ENCODE data around the gene UBL3.

UBL3 gene, protein sequence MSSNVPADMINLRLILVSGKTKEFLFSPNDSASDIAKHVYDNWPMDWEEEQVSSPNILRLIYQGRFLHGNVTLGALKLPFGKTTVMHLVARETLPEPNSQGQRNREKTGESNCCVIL

DNA sequence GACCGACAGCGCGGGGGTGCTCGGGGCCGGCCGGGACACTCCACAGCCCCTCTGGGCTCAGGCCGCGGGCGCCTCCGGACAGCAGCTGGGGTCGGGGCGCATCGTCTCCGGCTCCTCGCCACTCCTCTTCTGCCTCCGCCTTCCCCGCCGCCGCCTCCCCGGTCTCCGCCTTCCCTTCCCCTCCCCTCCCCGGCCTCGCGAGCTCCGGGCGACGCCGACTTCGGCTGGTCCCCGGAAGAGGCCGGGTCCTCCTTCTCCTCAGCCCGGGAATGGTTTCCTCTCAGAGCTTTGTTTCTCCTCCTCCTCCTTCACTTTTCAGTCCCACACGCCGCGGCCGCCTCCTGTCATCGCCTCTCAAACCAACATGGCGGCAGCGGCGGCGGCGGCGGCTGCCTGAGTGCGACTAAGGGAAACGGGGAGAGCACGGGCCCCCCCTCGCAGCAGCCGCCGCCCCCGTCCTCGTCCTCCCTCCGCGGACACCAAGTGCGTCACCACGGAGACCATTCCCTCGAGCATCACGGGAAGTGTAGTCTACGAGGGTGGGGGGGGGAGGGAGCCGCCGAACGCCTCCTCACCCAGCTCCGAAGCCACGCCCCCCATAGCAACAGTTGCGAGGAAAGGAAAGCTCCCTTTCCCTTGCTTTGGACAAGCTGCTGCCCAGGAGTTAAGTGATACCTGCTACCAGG is at the start of gene UBL3:
Gene UBL3, minus strand, starts transcription at position 405 of the 686 bp plus-strand sequence. CDS start 1,079 bp downstream, outside the sequence.
- peak; percentile 96 to 98 (median 97) for DNase-seq

DNA sequence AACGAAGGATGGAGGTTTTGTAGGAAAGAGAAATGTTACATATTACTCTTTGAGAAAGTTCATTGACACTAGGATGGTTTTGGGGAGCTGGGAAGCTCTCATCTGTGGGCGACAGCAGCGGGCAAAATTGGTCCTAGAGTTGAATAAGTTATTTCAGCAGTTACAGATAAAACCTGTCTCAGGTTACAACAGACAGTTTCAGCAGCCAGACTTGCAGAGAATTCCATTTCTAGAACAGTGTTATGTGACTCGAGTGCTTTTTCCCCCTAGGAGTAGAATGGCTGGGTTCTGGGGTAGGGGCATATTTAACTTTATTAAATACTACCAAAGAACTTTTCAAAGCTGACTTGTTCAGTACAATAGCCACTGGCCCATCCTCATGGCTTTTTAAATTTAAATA is 46.7 kb upstream of the UBL3 start:
- no peak for DNase-seq

DNA sequence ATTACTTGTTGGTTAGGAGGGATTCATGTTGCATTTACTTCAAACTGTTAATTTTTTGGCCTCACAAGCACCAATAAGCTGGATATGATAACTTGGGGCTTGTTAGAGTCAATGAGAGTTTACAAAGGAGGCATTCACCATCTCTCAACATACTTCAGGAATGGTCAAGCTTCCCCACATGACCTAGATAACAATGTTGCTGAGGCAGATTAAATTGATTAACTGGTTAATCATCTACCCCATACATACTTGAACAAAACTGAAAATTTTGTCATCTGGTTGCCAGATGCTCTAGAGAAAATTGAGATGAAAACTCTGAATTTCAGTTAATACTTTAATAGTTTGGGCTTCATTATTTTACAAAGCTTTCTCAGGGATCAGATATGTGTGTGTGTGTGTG is 43.0 kb upstream of the UBL3 start:
- no peak for DNase-seq

DNA sequence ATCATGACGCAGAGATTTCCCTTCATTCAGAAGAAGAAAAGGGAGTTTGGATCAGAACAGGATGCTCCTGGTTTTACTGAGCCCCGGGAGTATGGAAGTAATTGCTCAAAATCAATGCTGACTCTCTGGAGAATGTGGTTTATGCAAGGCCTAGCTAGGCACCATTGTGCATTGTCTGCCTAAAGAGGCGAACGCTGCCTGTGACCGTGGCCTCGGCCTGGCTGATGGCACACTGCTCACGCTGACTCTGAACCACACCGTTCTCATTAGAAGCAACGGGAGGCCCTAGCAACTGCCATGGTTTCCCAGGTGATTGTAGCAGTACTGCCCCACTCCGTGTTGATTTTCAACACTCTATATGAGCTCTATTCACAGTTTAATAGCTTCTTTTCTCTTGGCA is 41.7 kb upstream of the UBL3 start:
- no peak for DNase-seq

GRCh38 chr13:29889111-29889510 is 38.7 kb upstream of the UBL3 start:
- DNase-seq: no peak

GRCh38 chr13:29888306-29888705 is 37.9 kb upstream of the UBL3 start:
- no peak for DNase-seq

- no peak for DNase-seq
Observed at GRCh38 chr13:29887686-29888085, 37.3 kb upstream of the UBL3 start.

DNA sequence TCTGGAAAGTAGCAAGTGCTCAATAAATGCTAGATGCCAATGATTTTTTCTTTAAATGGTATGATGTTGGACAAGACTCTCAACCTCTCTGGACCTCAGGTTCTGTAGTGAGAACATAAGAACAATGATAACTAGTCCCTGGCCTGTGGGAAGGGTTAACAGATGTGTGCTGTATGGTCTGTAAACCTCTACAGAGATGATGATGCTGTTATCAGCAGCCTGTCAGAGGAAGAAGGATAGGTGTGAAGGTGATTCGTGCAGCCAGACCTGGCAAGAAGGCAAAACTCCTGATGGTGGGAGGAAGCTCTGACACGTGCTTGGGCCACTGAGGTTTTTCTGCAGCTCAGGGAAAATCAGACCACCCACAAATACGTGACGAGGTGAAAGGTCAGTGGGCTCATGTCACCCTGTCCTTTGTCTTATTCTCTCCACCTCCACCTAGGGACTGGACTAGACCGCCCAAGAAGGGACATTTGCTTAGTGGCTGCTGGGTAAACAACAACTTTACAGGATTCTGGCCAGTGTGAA is 36.7 kb upstream of the UBL3 start:
- no peak for DNase-seq

DNA sequence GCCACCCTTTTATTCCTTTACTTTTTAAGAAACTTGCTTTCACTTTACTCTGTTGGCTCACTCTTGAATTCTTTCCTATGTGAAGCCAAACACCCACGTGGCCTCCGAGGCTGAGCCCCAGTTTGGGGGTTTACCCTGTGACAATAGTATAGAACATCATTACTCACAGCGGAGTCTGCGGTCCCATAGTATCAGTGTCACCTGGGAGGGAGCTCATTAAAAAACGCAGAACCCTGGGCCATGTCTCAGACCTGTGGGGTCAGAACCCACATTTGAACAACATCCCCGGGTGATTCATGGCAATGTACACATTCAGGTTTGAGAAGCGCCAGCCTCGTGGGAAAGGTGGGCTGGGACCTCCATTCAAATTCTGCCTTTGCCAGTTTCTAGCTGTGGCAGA is 36.0 kb upstream of the UBL3 start:
- no peak for DNase-seq

- DNase-seq: no peak
Observed at GRCh38 chr13:29885989-29886388, 35.6 kb upstream of the UBL3 start.

DNA sequence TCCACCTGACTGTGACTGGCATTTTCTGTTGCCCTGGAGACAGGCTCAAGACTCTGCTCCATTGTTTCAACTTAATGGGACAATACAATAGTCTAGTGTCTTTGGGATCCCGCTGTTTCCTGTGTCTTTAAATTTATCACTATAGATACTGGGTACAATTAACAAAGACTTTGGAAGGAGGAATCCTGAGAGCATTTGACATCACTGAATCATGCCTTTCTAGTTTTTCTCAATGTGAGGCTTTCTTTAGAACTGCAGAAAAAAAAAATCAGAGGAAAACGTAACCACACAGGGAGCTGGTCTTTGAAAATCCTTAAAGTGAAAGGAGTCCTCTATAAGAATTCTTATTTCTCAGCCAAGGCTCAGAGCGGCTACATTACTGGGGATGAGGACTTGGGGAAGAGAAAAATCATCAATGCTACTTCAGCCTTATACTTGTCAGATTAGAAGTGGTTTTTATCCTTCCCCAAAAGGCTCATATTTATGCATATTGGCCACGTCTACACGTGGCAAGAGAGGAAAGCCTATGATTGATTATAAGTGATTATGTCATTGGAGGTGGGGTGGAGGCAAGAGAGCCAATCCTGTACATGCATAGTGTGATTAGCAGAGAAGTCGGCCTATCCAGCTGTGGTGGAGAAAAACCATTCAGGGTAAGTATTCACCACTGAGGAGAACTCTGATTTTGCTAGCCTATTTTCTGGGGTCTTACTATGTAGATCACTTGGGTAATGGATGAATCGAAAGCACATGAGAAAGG is 34.4 kb upstream of the UBL3 start:
- DNase-seq: no peak

DNA sequence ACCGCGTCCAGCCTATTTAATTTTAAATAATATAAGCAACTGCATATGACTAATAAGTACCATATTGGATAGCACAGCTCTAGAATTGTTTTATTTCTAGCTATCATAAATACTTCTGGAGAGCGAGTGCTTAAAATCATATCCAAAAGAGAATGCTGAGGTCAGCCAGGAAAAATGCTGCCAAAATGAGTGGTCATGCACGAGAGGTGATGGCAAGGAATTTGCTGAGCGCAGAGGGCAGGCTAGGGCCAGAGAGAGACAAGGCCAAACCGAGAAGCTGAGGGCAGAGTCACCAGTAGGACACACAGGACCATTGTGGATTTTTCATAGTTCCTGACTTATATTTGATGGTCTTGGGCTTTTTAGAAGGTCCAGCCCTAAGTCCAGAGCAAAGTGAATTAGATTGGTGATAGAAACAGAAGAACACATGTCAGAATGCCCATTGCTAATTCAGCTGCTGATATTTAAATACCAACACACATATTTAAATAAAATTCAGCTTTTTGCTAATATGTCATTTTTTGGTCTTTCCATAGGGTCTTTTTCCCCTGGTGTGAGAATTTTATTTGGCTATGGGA is 33.6 kb upstream of the UBL3 start:
- no peak for DNase-seq

- DNase-seq: no peak
Observed at GRCh38 chr13:29882076-29882475, 31.7 kb upstream of the UBL3 start.

DNA sequence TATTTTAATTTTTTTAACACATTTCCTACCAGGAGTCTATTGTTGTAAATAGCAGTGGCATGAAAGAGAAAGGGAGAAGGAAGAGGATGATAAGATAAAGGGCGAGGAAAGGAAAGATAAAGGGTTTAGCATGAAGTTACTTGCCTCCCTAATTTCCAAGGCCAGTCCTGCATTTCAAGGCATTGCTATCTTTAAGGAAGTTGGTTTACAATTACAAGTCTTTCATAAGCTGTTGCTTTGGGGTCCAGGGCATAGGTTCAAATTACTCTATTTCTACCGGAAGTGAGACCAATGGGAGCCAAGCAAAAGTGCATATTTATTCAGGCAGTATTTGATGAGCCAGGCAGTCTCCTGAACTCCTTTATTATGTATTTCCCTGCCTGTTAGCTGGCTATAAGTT is 27.7 kb upstream of the UBL3 start:
- no peak for DNase-seq

DNA sequence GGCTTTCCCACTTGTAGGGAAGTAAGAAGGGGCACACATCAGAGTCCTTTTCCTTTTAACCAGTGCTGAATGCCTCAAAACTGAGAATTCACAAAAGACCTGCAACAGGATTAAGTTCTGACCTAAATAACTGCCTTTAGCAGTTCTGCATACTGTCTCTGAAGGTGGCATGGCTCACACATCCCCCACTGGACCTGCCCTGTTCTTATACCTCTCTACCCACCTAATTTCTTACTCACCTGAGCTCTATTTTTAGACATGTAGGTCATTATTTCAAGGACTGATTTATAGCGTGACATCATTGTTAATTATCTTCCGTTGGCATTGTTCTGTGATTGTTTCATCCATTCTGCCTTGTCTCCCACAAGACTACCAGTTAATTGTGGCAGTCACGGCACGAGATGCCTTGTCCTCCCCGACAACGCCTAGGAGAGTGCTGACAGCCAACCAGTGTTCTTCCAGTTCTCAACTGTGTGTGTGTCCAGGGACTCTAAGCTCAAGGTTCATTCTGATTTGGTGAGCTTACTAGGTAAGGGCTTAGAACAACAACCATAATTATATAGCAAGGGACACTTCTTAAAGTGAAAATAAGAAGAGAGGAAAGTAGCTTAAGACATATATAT is 27.1 kb upstream of the UBL3 start:
- DNase-seq: no peak

DNA sequence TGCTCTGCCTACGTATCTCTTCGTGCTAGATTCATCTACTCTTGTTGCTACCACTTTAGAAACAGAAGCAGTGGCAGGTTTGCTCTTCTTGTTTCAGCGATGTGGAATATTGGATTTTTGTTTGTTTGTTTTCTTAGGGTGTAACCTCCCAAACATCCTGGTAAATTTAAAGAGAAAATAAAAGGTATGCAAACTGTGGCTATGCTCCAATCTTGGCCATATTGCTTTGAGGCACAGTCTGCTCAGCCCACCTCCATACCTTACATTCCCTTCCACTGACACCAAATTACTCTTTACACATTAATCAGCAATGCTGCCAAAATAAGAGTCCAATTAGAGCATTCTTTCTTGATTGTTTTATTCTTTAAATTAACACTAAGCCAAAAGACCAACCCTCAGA is 25.2 kb upstream of the UBL3 start:
- no peak for DNase-seq

DNA sequence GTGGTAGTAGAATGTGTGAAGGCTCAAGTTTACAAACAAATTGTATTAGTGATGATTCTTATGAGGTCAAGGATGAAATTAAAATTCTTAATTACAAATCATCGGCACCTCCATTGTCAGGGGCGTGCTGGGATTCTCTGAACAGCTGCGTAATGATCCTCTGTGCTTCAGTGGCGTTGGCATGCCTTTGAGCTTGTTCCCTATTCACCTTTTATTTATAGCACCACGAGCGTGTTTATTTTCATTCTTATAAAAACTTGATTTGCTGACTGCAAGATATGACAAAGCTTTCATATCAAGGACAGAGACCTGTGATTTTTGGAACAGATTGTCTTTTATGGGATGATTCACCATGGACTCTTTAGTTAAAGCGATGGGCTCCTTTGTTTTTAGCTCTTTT is 18.2 kb upstream of the UBL3 start:
- DNase-seq: no peak

DNA sequence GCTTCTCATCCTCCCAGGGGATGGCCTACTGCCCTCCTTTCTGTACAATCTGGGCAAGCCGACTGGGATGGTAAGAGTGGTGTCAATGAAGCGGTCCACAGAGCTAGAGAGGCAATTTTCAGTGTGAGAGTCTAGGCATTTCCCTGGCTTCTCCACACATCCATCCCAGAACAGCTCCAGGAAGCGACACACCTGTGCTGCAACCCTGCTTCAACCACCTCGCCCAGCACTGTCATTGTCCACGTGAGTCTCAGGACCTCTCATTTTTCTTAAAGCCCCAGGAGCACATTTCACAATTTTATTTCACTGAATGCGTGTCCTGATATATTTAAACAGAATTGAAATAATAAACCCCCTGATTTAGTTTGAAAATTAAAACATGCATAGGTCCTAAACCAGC is 15.5 kb upstream of the UBL3 start:
- no peak for DNase-seq

GRCh38 chr13:29861694-29862110 is 11.3 kb upstream of the UBL3 start:
- no peak for DNase-seq

DNA sequence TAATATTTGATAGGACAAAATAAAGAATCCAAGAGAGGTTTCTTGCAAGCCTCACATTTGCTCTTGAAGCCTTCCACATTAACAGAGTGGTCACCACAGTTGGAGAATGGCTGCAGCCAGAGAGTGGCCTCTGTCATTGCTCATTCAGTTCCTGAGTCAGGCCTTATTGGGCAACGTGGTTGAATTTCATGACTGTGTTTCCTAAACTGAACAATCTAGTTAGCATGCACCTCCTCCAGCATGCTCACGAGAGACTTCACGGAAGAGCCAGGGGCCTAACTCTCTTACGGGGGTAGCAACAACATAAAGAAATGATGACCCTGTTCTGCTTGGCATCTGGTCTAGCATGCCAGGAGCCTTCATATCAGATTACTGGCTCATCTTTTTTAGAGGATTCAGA is 9.6 kb upstream of the UBL3 start:
- DNase-seq: peak; percentile 76 to 86 (median 85)

GRCh38 chr13:29858667-29859066 is 8.2 kb upstream of the UBL3 start:
- DNase-seq: peak; percentile 69 to 90 (median 83)

- DNase-seq: no peak
Observed at GRCh38 chr13:29858231-29858630, 7.8 kb upstream of the UBL3 start.

DNA sequence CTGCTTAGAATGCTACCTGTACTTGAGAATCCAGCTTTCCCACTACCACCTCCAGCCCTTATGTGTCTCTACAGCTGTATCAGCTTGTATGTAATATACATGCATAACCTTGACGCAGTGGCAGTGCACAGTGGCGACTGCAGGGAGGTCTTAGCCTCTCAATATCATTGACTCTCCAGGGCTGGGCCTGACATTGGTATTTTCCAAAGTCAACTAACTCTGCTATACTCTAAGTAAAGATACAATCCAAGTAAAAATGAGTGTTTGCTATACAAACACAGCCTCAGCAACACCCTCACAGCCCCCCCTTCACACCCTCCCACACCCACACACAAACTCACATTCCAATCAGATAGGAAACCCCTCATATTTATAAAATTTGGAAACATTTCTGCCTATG is 6.7 kb upstream of the UBL3 start:
- no peak for DNase-seq

Data from suppressor macrophage treated with lipopolysaccharide for 1 hour (primary cell).